Measurements from ENCODE around the gene EWSR1.

Gene EWSR1

DNA sequence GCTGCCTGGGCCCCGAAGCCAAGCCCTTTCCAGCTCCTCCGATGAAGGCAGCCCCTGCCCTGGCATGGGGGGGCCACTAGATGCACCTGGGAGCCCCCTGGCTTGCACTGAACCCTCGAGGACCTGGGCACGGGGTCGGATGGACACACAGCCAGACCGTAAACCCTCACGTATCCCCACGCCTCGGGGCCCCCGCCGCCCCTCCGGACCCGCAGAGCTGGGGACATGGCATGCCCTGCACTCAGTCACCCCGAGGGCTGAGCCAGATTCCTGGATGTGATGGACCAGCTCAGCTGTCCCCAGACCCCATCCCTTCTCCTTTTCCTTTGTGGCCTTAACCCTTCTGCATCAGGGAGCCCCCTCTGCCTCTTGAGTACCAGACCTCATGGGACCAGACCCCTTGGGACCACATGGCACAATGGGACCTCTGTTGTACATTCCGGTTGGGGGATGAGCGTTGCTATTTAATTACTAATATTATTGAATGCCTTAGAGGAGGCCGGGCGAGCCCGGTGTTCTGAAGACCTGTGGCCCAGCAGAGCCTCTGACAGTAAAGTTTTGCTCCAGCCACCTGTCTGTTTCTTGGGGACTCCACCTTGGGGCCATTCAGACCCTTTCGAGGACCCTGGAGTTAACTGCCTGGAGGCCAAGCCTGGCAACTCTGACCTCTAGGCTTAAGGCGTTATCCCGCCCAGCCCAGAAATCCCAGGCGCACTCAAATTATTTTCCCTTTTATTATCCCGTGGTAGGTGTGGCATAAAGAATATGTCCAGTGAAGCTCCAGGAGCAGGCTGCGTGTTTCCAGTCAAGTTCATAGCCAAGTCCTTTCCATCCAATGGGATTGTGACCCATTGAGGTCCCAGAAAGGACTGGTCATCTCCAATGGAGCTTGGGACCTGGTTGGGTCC is 44.4 kb downstream of the EWSR1 start:
- H3K27ac ChIP-seq = peak overlapping the region; percentile 32
- TF ChIP-seq, protein P1, sequence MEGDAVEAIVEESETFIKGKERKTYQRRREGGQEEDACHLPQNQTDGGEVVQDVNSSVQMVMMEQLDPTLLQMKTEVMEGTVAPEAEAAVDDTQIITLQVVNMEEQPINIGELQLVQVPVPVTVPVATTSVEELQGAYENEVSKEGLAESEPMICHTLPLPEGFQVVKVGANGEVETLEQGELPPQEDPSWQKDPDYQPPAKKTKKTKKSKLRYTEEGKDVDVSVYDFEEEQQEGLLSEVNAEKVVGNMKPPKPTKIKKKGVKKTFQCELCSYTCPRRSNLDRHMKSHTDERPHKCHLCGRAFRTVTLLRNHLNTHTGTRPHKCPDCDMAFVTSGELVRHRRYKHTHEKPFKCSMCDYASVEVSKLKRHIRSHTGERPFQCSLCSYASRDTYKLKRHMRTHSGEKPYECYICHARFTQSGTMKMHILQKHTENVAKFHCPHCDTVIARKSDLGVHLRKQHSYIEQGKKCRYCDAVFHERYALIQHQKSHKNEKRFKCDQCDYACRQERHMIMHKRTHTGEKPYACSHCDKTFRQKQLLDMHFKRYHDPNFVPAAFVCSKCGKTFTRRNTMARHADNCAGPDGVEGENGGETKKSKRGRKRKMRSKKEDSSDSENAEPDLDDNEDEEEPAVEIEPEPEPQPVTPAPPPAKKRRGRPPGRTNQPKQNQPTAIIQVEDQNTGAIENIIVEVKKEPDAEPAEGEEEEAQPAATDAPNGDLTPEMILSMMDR (IDR thresholded peaks at IDR 0.05) = no peak
- no peak for TF ChIP-seq ZFX (IDR thresholded peaks at IDR 0.05; ENCODE audit: borderline replicate concordance)

DNA sequence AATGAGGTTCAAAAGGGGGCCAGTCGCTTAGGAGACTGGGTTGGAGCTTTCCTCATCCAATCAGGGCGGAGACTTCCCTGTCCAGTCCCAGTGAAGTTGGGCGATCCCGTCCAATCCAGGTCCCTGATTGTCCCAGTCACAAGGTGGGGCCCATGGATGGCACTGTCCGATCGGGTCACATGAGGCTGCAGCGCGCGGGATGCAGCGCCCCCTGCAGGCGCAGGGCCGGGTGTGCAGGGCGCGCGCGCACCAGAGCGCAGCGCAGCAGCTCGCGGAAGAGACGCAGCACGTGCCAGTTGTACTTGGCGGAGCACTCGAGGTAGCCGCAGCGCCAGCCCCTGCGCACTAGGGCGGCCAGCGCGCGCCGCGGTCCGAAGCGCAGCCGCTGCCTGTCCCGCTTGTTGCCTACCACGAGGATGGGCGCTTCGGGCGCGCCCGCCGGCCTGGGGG is 45.1 kb downstream of the EWSR1 start:
- TF ChIP-seq ZFX (IDR thresholded peaks at IDR 0.05; ENCODE audit: borderline replicate concordance) = no peak
- TF ChIP-seq, protein P1 (IDR thresholded peaks at IDR 0.05) = peak; percentile 95

DNA sequence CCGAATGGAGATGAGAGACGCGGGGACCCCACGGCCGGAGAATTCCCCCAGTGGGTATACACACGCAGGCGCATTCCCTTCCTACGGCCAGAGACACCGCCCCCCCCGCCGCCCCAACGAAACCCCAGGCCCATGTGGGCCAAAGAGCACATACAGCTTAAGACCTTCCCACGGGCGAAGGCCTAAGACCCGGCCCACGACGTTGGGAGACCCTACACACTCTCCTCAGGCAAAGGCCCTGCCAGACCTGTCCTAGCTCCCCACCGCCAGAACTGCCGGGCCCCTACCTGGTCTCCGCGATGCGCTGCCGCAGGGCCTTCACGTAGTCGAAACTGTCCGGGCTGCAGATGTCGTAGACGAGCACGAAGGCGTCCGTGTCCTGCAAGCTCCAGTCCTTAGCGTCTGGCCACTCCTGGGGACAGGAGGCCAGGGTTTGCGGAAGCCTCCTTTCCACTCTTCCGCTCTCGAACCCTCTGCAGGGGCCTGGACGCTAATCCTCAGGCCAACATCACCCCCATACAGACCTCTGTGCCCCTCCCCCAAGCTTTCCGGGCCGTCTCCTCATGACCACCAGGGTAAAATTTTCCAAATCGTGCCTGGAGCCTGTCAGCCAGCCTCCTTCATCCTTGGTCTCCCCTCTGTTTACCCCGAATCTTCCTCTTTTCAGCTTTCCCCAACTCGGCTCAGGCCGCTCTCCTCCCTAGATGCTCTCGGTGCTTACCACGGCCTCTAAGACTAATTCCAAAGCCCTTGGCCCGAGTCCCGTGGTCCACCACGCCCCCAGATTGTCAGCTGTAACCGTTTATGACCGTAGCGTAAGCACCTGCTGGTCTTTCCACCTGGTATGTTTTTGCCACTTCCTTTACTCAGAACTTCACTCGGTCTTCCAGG is 45.8 kb downstream of the EWSR1 start:
- H3K27ac ChIP-seq = no peak overlapping the region
- TF ChIP-seq, protein P1 (IDR thresholded peaks at IDR 0.05) = no peak
- no peak for TF ChIP-seq ZFX (IDR thresholded peaks at IDR 0.05; ENCODE audit: borderline replicate concordance)

More for the DNA sequence above, 45.1 kb downstream of the EWSR1 start:
- peak overlapping the region; percentile 32 for H3K27ac ChIP-seq

DNA sequence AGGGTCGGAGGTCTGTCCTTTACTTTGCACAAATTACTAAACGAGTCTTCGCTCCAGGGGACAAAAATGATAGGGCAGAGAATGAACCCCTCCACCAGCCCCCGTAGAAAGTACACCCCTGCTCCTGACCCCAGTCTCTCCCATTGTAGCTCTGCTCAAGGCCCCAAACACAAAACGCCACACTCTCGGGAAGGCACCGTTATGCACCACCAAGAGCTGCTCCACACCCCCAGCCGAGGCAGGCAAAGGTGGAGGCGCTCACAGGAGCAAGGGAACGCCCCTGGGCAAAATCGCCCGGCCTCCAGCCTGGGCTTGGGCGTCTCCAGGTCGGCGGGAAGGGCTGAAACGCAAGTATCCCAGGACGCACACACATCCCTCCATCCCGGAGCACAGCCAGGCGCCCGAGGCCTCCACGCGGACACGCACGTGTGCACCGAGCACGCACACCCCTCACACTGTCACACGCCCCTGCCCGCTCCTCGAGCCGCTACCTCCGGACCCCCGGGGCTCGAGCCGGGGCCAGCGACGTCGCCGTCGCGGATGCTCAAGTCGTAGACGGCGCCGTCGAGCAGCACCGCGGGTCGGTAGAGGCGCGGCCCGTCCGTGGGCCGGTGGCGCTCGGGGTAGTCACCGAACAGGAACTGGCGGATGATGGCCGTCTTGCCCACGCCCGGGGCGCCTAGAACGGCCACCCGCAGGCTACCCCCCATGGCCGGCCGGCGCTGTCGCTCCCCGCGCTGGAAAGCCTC is 46.6 kb downstream of the EWSR1 start:
- TF ChIP-seq, protein P1 (IDR thresholded peaks at IDR 0.05) = no peak
- TF ChIP-seq ZFX (IDR thresholded peaks at IDR 0.05; ENCODE audit: borderline replicate concordance) = no peak
- no peak overlapping the region for H3K27ac ChIP-seq

DNA sequence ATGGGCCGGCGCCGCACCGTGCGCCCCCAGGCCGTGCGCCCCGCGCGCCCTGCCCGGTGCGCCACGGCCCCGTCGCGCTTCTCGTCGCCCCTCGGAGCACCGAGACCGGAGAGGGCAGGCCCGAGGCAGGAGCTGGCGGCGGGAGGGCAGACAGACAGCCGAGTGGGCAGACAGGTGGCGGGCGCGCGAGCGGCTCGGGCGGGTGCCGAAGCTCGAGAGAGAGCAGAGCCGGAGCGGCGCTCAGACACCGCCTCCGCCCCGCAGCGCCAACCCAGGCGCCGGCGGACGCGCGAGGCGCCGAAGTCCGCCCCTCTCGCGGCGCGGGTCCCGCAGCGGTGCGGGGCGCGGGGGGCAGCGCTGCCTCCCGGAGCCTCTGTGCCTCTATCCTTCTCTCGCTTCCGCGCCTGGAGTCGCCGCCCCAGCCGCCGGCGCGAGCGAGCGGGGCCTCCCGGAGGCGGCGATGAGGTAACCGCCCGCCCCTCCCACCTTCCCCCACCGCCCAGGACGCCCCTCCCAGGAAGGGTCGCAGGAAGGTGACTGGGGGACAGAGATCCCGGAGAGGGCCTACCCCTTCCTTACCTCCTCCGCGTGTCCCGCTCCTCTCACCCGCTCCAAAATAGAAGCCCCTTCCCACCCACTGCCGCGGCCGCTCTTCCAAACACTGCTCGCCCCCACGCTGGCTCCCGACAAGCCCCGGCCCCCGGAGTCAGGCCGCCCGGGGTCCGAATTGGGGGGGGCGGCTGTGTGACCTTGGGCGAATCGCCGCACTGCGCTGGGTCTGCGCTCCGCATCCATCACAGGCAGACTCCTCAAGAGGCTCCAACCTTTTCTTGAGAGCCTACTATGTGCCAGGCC is 47.4 kb downstream of the EWSR1 start, which contains the start of gene RASL10A:
RASL10A (minus strand) TSS at position 412 of the 855 bp plus-strand sequence. CDS start 451 bp downstream, outside the sequence.
- no peak within 1 kb of the TSS for H3K27ac ChIP-seq
- TF ChIP-seq, protein P1 (IDR thresholded peaks at IDR 0.05) = no peak
- TF ChIP-seq ZFX (IDR thresholded peaks at IDR 0.05; ENCODE audit: borderline replicate concordance) = no peak
